ENCODE measurements around the gene NDUFV3.
"Not testable (repeated sequence)": the region's sequence is repeated elsewhere in the genome, so short reads cannot be mapped to it uniquely, and the experiment has no call there.

The NDUFV3 gene

GRCh38 chr21:42900446-42900845, 7.3 kb downstream of the NDUFV3 start:
- DNase-seq = no peak

GRCh38 chr21:42903817-42904216, 10.7 kb downstream of the NDUFV3 start:
- DNase-seq = no peak

- DNase-seq = no peak
Measured at GRCh38 chr21:42905195-42905594, 12.1 kb downstream of the NDUFV3 start.

GRCh38 chr21:42906233-42906632, 13.1 kb downstream of the NDUFV3 start:
- no peak for DNase-seq

GRCh38 chr21:42908484-42908883, 15.4 kb downstream of the NDUFV3 start:
- not testable (repeated sequence) for DNase-seq

GRCh38 chr21:42911920-42912319, 18.8 kb downstream of the NDUFV3 start:
- DNase-seq = not testable (repeated sequence)

GRCh38 chr21:42913476-42913875, 20.4 kb downstream of the NDUFV3 start:
- no peak for DNase-seq

- DNase-seq = no peak
Measured at GRCh38 chr21:42918291-42918690, 25.2 kb downstream of the NDUFV3 start.

GRCh38 chr21:42921927-42922326, 28.8 kb downstream of the NDUFV3 start:
- no peak for DNase-seq

- no peak for DNase-seq
Measured at GRCh38 chr21:42922918-42923317, 29.8 kb downstream of the NDUFV3 start.

GRCh38 chr21:42923553-42924432, 30.7 kb downstream of the NDUFV3 start:
- peak; percentile 56 for DNase-seq

GRCh38 chr21:42924433-42924751, 31.3 kb downstream of the NDUFV3 start:
- no peak for DNase-seq

- DNase-seq = no peak
Measured at GRCh38 chr21:42925114-42925926, 32.2 kb downstream of the NDUFV3 start, which contains the start of gene ERVH48-1. TSS of gene ERVH48-1 (minus strand) at chr21:42925630. CDS start at chr21:42919006, 6,624 bp downstream.

GRCh38 chr21:42927474-42928200, 34.5 kb downstream of the NDUFV3 start:
- DNase-seq = not testable (repeated sequence)

- no peak for DNase-seq
Measured at GRCh38 chr21:42929969-42930368, 36.9 kb downstream of the NDUFV3 start.

GRCh38 chr21:42931560-42932235, 38.6 kb downstream of the NDUFV3 start:
- no peak for DNase-seq

- DNase-seq = not testable (repeated sequence)
Measured at GRCh38 chr21:42932378-42933136, 39.4 kb downstream of the NDUFV3 start.

GRCh38 chr21:42933137-42933970, 40.2 kb downstream of the NDUFV3 start:
- not testable (repeated sequence) for DNase-seq

- not testable (repeated sequence) for DNase-seq
Measured at GRCh38 chr21:42933973-42934372, 40.9 kb downstream of the NDUFV3 start.

- DNase-seq = not testable (repeated sequence)
Measured at GRCh38 chr21:42936360-42936759, 43.3 kb downstream of the NDUFV3 start.
